ENCODE measurements around the gene PID1. TPM values are rescaled to one million over a fixed set of nuclear protein-coding genes. Genes with fewer than 3 reads are reported as not detected.

Gene PID1
- total and polyA plus RNA-seq, 4 donors, result 13.3 to 52.0 (median 45.7) TPM

- peaks cover 0 to 4% (median 2%) of the 10 kb centered on the region in 4 donors for H3K9me3 ChIP-seq (ENCODE audit: control insufficient read depth in 4 of 4, low read length in 3 of 4)
- no peak for DNase-seq (ENCODE audit: low spot score)
- peaks cover 0 to 10% (median 5%) of the 10 kb centered on the region in 4 donors for H3K36me3 ChIP-seq (ENCODE audit: control insufficient read depth in 4 of 4, insufficient read depth in 3 of 4, low read depth in 1 of 4, low read length in 3 of 4)
- no peak overlapping the region for H3K4me3 ChIP-seq (ENCODE audit: low read depth in 1 of 3, low read length in 3 of 3)
- 92% methylated on average over 2 of the region's 2 CpGs for WGBS
- no peaks in the 10 kb centered on the region for H3K4me1 ChIP-seq (ENCODE audit: control insufficient read depth in 4 of 4, insufficient read depth in 4 of 4, low read length in 3 of 4)
- TF ChIP-seq TAF1 (conservative IDR thresholded peaks at IDR 0.05), result no peak
- no peak for TF ChIP-seq FOXA2 (IDR thresholded peaks at IDR 0.05)
- no peak for TF ChIP-seq ATF3 (IDR thresholded peaks at IDR 0.05)
- no peak for TF ChIP-seq REST (IDR thresholded peaks at IDR 0.05)
- no peak for TF ChIP-seq SP1 (IDR thresholded peaks at IDR 0.05)
- TF ChIP-seq HNF4G (IDR thresholded peaks at IDR 0.05), result no peak
- no peak for TF ChIP-seq ZBTB33 (IDR thresholded peaks at IDR 0.05)
- no peak for TF ChIP-seq RAD21 (IDR thresholded peaks at IDR 0.05)
- TF ChIP-seq JUND (IDR thresholded peaks at IDR 0.05), result no peak
- TF ChIP-seq NR2F2 (IDR thresholded peaks at IDR 0.05), result no peak
- TF ChIP-seq FOXA1 (IDR thresholded peaks at IDR 0.05), result no peak
- no peak for TF ChIP-seq GABPA (IDR thresholded peaks at IDR 0.05 in 1 of 2, conservative IDR thresholded peaks at IDR 0.05 in 1 of 2)
- no peak for TF ChIP-seq EGR1 (IDR thresholded peaks at IDR 0.05; ENCODE audit: low read depth in 2 of 2)
- no peak for TF ChIP-seq CTCF (IDR thresholded peaks at IDR 0.05; ENCODE audit: low read depth, low read length, missing input control)
- no peak overlapping the region for H3K9ac ChIP-seq (ENCODE audit: low read depth in 1 of 2, low read length in 2 of 2)
- no peaks in the 10 kb centered on the region for H3K27me3 ChIP-seq (ENCODE audit: control insufficient read depth in 4 of 4, insufficient read depth in 4 of 4, low read length in 3 of 4)
- no peak overlapping the region for H3K27ac ChIP-seq (ENCODE audit: low read depth in 1 of 2, low read length in 2 of 2)
Measured at GRCh38 chr2:229073935-229074334, 197.2 kb downstream of the PID1 start.

GRCh38 chr2:229071292-229071976 is 199.7 kb downstream of the PID1 start:
- WGBS, result 92% methylated on average over 5 of the region's 5 CpGs
- Histone ChIP-seq H3K4me3 (ENCODE audit: low read depth in 1 of 3, low read length in 3 of 3) (no peak overlapping the region), H3K4me1 (ENCODE audit: control insufficient read depth in 4 of 4, insufficient read depth in 4 of 4, low read length in 3 of 4) (no peaks in the 10 kb centered on the region), H3K36me3 (ENCODE audit: control insufficient read depth in 4 of 4, insufficient read depth in 3 of 4, low read depth in 1 of 4, low read length in 3 of 4) (peaks cover 0 to 12% (median 4%) of the 10 kb centered on the region in 4 donors), H3K27me3 (ENCODE audit: control insufficient read depth in 4 of 4, insufficient read depth in 4 of 4, low read length in 3 of 4) (no peaks in the 10 kb centered on the region), H3K9me3 (ENCODE audit: control insufficient read depth in 4 of 4, low read length in 3 of 4) (peaks cover 0 to 4% (median 2%) of the 10 kb centered on the region in 4 donors), H3K27ac (ENCODE audit: low read depth in 1 of 2, low read length in 2 of 2) (no peak overlapping the region), H3K9ac (ENCODE audit: low read depth in 1 of 2, low read length in 2 of 2) (no peak overlapping the region)
- no peak for DNase-seq (ENCODE audit: low spot score)
- TF ChIP-seq RAD21 (IDR thresholded peaks at IDR 0.05), result no peak
- TF ChIP-seq HNF4A (conservative IDR thresholded peaks at IDR 0.05), result no peak
- TF ChIP-seq YY1 (IDR thresholded peaks at IDR 0.05), result no peak
- no peak for TF ChIP-seq REST (IDR thresholded peaks at IDR 0.05)
- TF ChIP-seq ZBTB33 (IDR thresholded peaks at IDR 0.05), result no peak
